Activated B cell treated with CpG ODN at 0.5 μM for 24 hours (primary cell): ENCODE data around the gene TUBA4A. TPM values are rescaled to one million over a fixed set of nuclear protein-coding genes. Genes with fewer than 3 reads are reported as not detected.

Experiments used
- ATAC-seq: fragments of 200-7000 bp; cut with Tn5 transposase; one replicate; pipeline ENCODE4 v1.10.0; 2021; ENCODE audit warnings: low read depth, mild to moderate bottlenecking, moderate library complexity
- CTCF ChIA-PET: fragments of 350-600 bp; sonication (Branson Sonifier 250); formaldehyde crosslinking; loops from one replicate; lab custom pipeline; 2021; ENCODE audit warnings: antibody characterized with exemption; lab: Charles Lee
- POLR2A ChIA-PET: fragments of 350-600 bp; sonication (Branson Sonifier 250); formaldehyde crosslinking; loops from one replicate; lab custom pipeline; 2021; ENCODE audit warnings: antibody characterized with exemption; lab: Charles Lee
- DNase-seq: peaks from one replicate; pipeline ENCODE4 v3.0.0; 2022
- H3K27ac Mint-ChIP-seq: one replicate; pipeline ENCODE4 v1.8.0; 2020; ENCODE audit warnings: mixed read lengths
- H3K27me3 Mint-ChIP-seq: one replicate; pipeline ENCODE4 v1.8.0; 2021; ENCODE audit warnings: mixed read lengths
- H3K36me3 Mint-ChIP-seq: one replicate; pipeline ENCODE4 v1.8.0; 2021; ENCODE audit warnings: low read depth, mixed read lengths
- H3K4me1 Mint-ChIP-seq: one replicate; pipeline ENCODE4 v1.8.0; 2021; ENCODE audit warnings: mixed read lengths
- H3K4me3 Mint-ChIP-seq: one replicate; pipeline ENCODE4 v1.8.0; 2020; ENCODE audit warnings: mild to moderate bottlenecking, mixed read lengths
- H3K9me3 Mint-ChIP-seq: one replicate; pipeline ENCODE4 v1.8.0; 2020; ENCODE audit warnings: mixed read lengths
- intact Hi-C: fragments of 100-400 bp; cut with micrococcal nuclease; formaldehyde crosslinking; loops from one replicate; pipeline ENCODE4 v1.15.1; 2024
- total RNA-seq: library from RNA; stranded (reverse); gene quantifications from 2 replicates; pipeline ENCODE4 v1.2.3, GENCODE V29; 2022
- TF ChIP-seq, protein P1 (sequence below): fragments of 200-600 bp; IDR thresholded peaks from one replicate; pipeline ENCODE4 v1.8.0; 2022; ENCODE audit warnings: antibody characterized with exemption, mild to moderate bottlenecking

The TUBA4A gene
- total RNA-seq, 1 donor from 2014 or later, result 184 TPM

DNA sequence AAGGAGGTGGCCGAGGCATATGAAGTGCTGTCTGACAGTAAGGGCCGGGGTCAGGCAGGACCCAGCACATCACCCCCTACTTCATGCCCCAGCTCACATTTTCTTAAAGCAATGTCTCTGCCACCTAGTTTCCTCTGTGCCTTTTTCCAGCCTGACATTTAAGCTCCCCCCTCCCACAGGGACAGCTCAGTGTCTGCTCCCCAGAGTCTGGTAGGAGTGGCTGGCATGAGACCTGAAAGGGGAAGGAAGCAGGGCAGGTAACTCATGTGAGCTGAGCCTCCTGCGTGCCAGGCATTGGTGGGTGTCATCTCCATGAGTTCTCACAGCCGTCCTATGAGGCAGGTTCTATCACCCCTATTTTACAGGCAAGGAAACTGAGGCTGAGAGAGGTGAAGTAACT is 26.9 kb upstream of the TUBA4A start:
- H3K27ac Mint-ChIP-seq, result peak overlapping the region; percentile 95

DNA sequence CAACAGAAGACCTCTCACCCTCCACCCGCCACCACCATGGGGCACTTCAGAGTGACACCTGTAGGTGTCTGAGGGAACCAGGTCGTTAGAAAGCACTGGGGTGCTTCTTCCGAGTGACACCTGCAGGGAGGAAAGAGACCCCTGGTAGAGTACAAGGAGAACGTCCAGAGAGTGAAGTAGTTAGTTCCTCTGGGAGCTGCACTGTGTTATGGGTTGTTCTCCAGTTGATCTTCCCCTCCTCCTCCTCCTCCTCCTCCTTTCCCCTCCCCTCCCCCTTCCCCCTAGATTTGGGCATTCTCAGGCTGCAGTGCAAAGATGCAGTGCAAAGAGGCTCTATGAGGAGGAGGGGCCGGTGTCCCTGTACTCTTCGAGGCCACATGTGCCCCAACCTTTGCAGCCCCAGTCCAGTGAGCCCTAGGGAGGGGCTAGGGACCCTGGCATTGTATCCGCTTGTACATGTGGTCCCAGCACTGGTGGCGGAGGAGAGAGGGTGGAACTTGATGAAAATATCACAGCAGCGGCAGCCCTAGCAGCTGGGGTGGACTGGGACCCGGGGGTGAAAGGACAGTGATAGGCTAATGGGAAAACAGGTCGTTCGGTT is 26.3 kb upstream of the TUBA4A start:
- Mint-ChIP-seq H3K27ac (peak overlapping the region; percentile 95), H3K27me3 (no peaks in the 10 kb centered on the region), H3K36me3 (peaks cover 46% of the 10 kb centered on the region), H3K4me1 (peaks cover 48% of the 10 kb centered on the region), H3K9me3 (no peaks in the 10 kb centered on the region), H3K4me3 (peak overlapping the region; percentile 89)
- peak; percentile 29 for ATAC-seq
- CTCF ChIA-PET, result interaction anchor here (0.6 to 11.9 kb wide), 6 partner anchors 14 to 108 kb away, joined by 3 to 155 read pairs (median 21); partner anchors contain the start of genes ANKZF1, ATG9A, DNPEP and TUBA4A
- TF ChIP-seq, protein P1, sequence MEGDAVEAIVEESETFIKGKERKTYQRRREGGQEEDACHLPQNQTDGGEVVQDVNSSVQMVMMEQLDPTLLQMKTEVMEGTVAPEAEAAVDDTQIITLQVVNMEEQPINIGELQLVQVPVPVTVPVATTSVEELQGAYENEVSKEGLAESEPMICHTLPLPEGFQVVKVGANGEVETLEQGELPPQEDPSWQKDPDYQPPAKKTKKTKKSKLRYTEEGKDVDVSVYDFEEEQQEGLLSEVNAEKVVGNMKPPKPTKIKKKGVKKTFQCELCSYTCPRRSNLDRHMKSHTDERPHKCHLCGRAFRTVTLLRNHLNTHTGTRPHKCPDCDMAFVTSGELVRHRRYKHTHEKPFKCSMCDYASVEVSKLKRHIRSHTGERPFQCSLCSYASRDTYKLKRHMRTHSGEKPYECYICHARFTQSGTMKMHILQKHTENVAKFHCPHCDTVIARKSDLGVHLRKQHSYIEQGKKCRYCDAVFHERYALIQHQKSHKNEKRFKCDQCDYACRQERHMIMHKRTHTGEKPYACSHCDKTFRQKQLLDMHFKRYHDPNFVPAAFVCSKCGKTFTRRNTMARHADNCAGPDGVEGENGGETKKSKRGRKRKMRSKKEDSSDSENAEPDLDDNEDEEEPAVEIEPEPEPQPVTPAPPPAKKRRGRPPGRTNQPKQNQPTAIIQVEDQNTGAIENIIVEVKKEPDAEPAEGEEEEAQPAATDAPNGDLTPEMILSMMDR, result no peak
- POLR2A ChIA-PET, result interaction anchor here (0.9 to 8.0 kb wide), 11 partner anchors 16 to 108 kb away, joined by 3 to 260 read pairs (median 30); partner anchors contain the start of genes ABCB6, ANKZF1, ATG9A and CNPPD1
- no peak for DNase-seq
- intact Hi-C loops, result loop anchor here (1.0 to 5.0 kb wide), 16 partner anchors 14 to 884 kb away; partner anchors contain the start of genes ANKZF1, ATG9A, CHPF and GLB1L

More for the DNA sequence above, 26.9 kb upstream of the TUBA4A start:
- H3K9me3 Mint-ChIP-seq, result no peaks in the 10 kb centered on the region
- peaks cover 52% of the 10 kb centered on the region for H3K36me3 Mint-ChIP-seq
- peaks cover 48% of the 10 kb centered on the region for H3K4me1 Mint-ChIP-seq
- ATAC-seq (no peak), DNase-seq (no peak)
- POLR2A ChIA-PET, result interaction anchor here (0.9 to 8.0 kb wide), 6 partner anchors 15 to 105 kb away, joined by 3 to 260 read pairs (median 114); partner anchors contain the start of genes ANKZF1, ATG9A, CNPPD1 and GLB1L
- peak overlapping the region; percentile 89 for H3K4me3 Mint-ChIP-seq
- CTCF ChIA-PET, result interaction anchor here (0.6 to 11.9 kb wide), 4 partner anchors 13 to 88 kb away, joined by 3 to 155 read pairs (median 19); no protein-coding TSS in a partner anchor
- TF ChIP-seq, protein P1, result no peak
- intact Hi-C loops, result no loop called here
- no peaks in the 10 kb centered on the region for H3K27me3 Mint-ChIP-seq

DNA sequence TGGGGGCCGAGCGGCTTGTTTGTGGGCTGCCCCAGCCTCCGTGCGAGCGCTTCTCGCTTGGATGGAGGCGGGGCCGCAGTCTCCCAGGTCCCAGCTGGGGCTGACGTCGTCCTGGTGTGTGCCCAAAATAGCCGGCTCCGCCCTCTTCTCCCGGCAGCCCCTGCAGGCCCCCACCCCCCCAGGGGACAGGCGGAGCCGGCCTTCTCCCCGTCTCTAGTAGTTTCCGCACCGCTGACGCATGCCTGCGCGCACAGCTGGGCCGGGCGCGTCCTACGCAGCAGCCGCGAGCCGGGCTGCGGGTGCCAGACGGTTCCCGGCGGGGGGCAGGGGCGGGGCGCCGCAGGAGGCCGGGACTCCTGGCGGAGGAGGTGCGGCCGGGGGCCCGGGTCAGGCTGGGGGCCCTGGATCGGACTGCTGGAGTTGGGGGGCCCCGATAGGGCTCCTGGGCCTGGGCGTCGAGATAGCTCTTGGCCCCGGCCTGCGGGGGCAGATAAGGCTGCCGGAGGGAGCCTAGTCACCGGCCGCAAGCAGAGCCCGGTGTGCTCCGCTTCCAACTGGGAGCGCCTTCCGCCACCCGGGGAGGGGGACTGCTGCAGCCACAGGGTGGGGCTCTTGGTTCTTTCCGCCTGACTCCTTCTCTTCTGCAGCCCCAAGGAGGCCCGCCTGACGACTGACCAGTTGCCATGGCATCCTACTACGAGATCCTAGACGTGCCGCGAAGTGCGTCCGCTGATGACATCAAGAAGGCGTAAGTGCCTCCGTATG is 25.6 kb upstream of the TUBA4A start, which contains the start of gene DNAJB2:
TSS of gene DNAJB2 (plus strand) at position 216 of the 765 bp plus-strand sequence. CDS start at position 684, 468 bp downstream.
- Mint-ChIP-seq H3K36me3 (peaks cover 43% of the 10 kb centered on the region), H3K27me3 (no peaks in the 10 kb centered on the region), H3K4me1 (peaks cover 48% of the 10 kb centered on the region), H3K4me3 (peak within 1 kb of the TSS; percentile 89), H3K27ac (peak within 1 kb of the TSS; percentile 97), H3K9me3 (no peaks in the 10 kb centered on the region)
- intact Hi-C loops, result loop anchor here (1.0 to 5.0 kb wide), 16 partner anchors 15 to 883 kb away; partner anchors contain the start of genes ANKZF1, ATG9A, CHPF and GLB1L
- ChIA-PET POLR2A (interaction anchor here (0.6 to 8.0 kb wide), 20 partner anchors 17 to 1921 kb away, joined by 3 to 260 read pairs (median 8); partner anchors contain the start of genes ABCB6, ANKZF1, ATG9A and CNPPD1), CTCF (interaction anchor here (0.6 to 11.9 kb wide), 12 partner anchors 14 to 109 kb away, joined by 3 to 155 read pairs (median 5); partner anchors contain the start of genes ANKZF1, ATG9A, CNPPD1 and DNPEP)
- TF ChIP-seq, protein P1, result no peak
- peak; percentile 78 for ATAC-seq
- DNase-seq, result peak; percentile 99

DNA sequence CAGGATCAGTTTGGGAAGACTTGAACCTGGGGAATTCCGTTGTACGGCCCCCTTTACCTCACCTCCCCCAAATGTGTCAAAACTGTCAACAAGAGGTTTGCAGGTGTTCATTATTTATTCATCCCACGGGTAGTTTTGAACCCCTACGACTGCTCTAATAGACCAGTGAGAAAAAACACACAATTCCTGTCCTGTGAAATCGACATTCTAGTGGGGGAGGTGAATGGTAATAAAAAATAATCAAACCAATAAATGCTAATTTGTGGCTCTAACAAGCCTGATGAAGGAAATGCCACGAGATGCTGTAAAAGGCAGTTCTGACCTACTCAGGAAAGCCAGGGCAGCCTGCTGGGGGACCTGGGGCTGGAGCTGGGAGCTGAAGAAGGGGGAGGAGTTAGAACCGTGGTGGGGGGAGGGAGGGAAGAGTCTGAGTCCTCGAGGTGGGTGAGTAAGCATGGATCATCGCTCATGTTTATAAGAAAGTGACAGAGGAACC is 25.0 kb upstream of the TUBA4A start:
- intact Hi-C loops, result loop anchor here (1.0 to 5.0 kb wide), 16 partner anchors 16 to 882 kb away; partner anchors contain the start of genes ANKZF1, ATG9A, CHPF and GLB1L
- DNase-seq (no peak), ATAC-seq (no peak)
- peaks cover 38% of the 10 kb centered on the region for H3K36me3 Mint-ChIP-seq
- ChIA-PET CTCF (interaction anchor here (0.6 to 11.9 kb wide), 14 partner anchors 15 to 249 kb away, joined by 3 to 155 read pairs (median 5); partner anchors contain the start of genes ANKZF1, ATG9A, CNPPD1 and DNPEP), POLR2A (interaction anchor here (0.6 to 8.0 kb wide), 22 partner anchors 17 to 1921 kb away, joined by 3 to 260 read pairs (median 8); partner anchors contain the start of genes ABCB6, ANKZF1, ATG9A and CNPPD1)
- H3K27ac Mint-ChIP-seq, result peak overlapping the region; percentile 97
- H3K27me3 Mint-ChIP-seq, result no peaks in the 10 kb centered on the region
- H3K4me3 Mint-ChIP-seq, result peak overlapping the region; percentile 89
- peaks cover 51% of the 10 kb centered on the region for H3K4me1 Mint-ChIP-seq
- TF ChIP-seq, protein P1, result no peak
- no peaks in the 10 kb centered on the region for H3K9me3 Mint-ChIP-seq
